VCaP (cell line): ENCODE results near the gene NFIA.

Experiments used
- H3K27ac ChIP-seq: fragments of 450-650 bp; 2 replicates; pipeline ENCODE4 v1.5.1; 2017
- TF ChIP-seq, protein P1 (sequence below): fragments of 450-650 bp; conservative IDR thresholded peaks from 2 replicates; pipeline ENCODE4 v1.5.1; 2017; ENCODE audit warnings: mild to moderate bottlenecking, moderate library complexity

The NFIA gene

DNA sequence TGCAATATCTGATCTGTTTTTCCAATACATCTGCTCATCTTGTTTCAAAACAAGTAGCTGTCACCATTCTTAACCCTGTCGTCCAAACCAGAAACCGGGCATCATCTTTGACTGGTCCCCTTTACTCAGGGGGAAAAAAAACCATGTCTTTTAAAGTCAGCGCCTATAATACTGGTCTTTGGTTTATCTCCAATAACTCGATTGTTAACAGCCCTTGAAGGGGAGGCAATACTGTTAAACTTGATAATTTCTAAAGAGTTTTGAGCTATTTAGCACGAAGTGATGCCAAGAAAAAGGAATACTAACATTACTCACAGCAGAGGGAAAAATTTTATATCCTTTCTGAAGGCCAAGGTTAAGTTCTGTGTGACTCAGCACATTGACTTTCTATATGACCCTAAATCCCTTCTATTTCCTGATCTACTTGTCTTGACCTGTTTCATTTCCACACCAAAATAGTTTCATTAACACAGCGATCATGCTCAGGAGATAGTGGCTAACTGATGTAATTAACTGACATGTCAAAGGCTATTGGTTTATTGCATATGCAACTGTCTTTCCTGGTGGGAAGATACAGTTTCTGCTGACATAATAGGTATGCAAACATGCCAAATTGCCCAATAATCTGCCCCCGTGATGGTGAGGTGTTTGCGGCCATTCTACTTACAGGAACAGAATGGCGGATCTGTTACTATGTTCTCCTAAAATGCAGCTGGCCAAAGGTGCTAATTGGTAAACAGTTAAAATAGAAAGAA lies 59.1 kb downstream of the NFIA start:
- peak overlapping the region; percentile 85 for H3K27ac ChIP-seq
- TF ChIP-seq, protein P1, sequence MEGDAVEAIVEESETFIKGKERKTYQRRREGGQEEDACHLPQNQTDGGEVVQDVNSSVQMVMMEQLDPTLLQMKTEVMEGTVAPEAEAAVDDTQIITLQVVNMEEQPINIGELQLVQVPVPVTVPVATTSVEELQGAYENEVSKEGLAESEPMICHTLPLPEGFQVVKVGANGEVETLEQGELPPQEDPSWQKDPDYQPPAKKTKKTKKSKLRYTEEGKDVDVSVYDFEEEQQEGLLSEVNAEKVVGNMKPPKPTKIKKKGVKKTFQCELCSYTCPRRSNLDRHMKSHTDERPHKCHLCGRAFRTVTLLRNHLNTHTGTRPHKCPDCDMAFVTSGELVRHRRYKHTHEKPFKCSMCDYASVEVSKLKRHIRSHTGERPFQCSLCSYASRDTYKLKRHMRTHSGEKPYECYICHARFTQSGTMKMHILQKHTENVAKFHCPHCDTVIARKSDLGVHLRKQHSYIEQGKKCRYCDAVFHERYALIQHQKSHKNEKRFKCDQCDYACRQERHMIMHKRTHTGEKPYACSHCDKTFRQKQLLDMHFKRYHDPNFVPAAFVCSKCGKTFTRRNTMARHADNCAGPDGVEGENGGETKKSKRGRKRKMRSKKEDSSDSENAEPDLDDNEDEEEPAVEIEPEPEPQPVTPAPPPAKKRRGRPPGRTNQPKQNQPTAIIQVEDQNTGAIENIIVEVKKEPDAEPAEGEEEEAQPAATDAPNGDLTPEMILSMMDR, result no peak

DNA sequence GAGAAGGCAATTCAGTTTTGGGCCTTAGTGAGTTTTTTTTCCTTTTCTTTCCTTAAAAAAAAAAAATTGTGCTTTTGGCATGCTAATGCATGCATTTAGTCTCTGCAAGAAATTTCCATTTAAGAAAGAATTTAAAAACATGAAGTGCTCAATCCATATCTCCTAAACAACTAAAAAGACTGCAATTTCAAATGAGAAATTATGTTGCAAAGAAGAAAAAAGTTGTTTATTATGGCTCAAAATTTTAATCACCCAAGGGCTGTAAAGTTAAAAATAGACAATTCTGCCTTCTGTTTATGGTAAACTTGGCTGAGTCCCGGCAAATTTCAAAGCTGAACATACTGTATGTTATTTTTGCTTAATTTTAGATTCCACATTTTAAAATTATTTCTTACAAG lies 59.7 kb downstream of the NFIA start:
- TF ChIP-seq, protein P1, result no peak
- peak overlapping the region; percentile 85 for H3K27ac ChIP-seq

DNA sequence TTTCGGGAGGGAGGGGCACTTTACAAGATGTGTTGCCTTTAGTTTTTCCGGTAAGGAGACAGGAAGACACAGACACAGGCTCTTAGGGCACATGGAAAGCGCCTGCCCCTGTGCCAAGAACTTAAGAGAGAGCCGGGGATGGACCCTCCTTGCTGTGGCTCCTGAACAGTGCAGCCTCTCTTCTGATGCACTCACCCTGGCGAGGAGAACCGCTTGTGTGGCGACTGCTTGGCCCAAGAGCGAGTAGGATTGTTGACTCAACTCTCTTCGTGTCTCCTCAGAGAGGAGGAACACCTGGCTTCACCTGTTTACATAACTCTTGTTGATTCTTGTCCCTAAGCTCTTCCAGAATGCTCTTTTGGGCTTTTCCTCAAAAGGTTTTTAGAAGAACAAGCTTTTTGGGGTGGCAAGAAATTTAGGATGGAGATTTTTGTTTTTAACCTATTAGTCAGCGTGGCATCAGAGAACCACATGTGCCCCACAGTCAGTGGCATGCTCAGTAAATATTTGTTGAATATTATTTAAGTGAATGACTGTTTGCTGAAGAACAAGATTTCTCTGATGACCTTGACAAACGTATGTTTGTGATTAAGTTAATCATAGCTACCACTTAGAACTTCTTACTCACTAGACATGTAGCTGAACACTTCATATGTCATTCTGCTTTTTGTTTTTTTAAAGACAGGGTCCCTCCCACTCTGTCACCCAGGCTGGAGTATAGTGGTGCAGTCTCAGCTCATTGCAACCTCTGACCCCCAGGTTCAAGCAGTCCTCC lies 60.6 kb downstream of the NFIA start:
- TF ChIP-seq, protein P1, result no peak
- peak overlapping the region; percentile 85 for H3K27ac ChIP-seq

DNA sequence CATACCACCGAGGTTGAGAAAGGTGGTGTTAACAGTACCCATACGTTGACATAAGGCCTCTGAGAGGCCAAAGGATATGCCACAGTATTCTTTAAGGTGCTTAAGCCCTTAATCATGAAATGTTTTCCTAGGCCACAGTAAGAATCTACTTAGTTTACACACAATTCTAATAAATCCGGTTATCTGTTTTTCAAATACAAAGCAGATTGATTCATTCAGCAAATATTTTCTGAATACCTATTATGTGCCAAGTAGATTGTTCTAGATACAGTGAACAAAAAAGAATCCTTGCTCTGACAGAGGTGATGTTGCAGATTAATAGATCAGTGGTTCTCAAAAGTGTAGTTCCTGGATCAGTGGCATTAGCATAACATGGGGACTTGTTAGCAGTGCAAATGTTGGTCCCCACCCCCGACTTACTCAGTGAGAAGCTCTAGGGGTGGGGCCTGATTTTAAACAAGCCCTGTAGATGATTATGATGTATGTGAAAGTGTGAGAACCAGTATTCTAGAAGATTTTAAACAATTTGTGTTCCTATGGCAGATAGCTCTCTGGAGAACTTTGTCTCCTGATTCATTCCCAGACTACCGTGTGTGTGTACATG lies 61.6 kb downstream of the NFIA start:
- H3K27ac ChIP-seq, result peak overlapping the region; percentile 85

DNA sequence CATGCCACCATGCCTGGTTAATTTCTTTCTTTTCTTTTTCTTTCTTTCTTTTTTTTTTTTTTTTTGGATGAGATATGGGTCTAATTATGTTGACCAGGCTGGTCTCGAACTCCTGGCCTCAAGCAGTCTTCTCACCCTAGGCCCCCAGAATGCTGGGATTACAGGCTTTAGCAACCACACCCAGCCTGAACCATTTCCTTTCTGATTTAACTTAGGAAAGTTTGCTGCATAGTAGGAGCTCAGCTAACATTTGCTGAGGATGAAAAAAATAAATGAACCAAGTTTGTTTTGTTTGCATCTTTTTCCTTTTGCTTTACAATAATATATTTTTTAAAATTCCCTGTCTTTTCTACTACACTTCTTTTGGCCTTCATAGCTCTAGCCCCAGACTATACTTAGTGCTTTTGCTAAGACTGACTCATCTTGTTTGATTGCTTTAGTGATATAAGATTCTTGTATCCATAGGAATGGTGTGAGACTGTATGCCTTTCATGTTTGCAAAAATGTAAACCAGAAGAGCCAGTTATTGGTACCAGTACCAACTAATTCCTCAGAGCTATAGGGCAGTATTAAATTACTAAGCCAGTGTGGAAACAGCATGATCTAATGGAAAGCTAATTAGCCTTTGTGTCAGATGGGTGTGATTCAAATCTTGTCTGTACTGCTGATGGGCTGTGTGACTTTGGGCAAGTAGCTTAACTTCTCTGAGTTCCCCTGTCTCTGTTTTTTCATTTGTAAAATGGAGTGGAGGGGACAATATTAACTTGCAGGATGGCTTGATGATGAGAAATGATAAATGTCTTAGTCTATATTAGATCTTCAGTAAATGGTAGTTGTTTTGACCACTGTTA lies 66.9 kb downstream of the NFIA start:
- H3K27ac ChIP-seq, result no peak overlapping the region
- TF ChIP-seq, protein P1, result no peak

More for the DNA sequence above, 61.6 kb downstream of the NFIA start:
- TF ChIP-seq, protein P1, result no peak

DNA sequence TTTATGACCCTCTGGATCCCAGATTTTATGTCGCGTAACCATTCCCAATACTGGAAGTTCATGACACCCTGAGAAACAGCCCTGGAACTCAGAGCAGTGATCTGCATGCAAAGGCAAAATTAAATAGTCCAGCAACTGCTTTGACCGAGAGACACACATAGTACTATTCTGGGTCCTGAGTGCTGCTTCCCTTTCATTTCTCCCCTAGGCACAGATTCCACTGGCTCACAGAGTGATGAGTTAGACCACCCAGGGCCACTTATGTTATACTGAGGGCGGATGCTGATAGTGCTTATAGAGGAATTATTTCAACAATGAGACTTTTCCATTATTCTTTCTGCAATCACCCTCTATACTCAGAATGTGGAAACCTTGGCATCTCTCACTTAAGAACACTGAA lies 69.2 kb downstream of the NFIA start:
- TF ChIP-seq, protein P1, result no peak
- H3K27ac ChIP-seq, result peak overlapping the region; percentile 51
